Motor neuron (in vitro differentiated cells): ENCODE data around the gene PEX6. TPM values are rescaled to one million over a fixed set of nuclear protein-coding genes. Genes with fewer than 3 reads are reported as not detected.

Experiments
- ATAC-seq, 8 experiments: fragments of 200-7000 bp; cut with Tn5 transposase; replicated peaks in 6 of 8; 2 replicates each; pipeline ENCODE4 v1.8.0; 2021; ENCODE audit warnings: mild to moderate bottlenecking in 8 of 8, moderate library complexity in 8 of 8
- H3K27ac ChIP-seq, 2 donors: fragments of 250-450 bp; sonication (Bioruptor Pico); 2 replicates each; pipeline ENCODE4 v1.9.0; 2021; ENCODE audit warnings: antibody characterized with exemption in 2 of 2, mild to moderate bottlenecking in 2 of 2, moderate library complexity in 1 of 2
- H3K4me1 ChIP-seq, 2 donors: fragments of 250-450 bp; sonication (Bioruptor Pico); replicated peaks in 1 of 2; 2 replicates each; pipeline ENCODE4 v1.6.1; 2021; ENCODE audit warnings: antibody characterized with exemption in 2 of 2, mild to moderate bottlenecking in 2 of 2, moderate library complexity in 1 of 2
- H3K4me3 ChIP-seq, 5 donors: fragments of 250-450 bp; sonication (Bioruptor Pico); 2 replicates each; pipeline ENCODE4 v1.9.0; 2021; ENCODE audit warnings: antibody characterized with exemption in 5 of 5, mild to moderate bottlenecking in 5 of 5, moderate library complexity in 4 of 5
- WGBS, 10 experiments: fragments of 450-650 bp; shearing (Covaris generic); methylation state at CpG; one replicate each; pipeline ENCODE4 v1.0.0; 2022; 5-methylcytosine and 5-hydroxymethylcytosine counted together
- in situ Hi-C, 9 experiments: fragments of 400-800 bp; cut with MboI; loops; one replicate each; pipeline ENCODE4 v1.15.0; 2021; ENCODE audit warnings: low sequenced_read_pairs in 9 of 9, low pct_unique_long_range_greater_than_20kb in 2 of 9; ENCODE audit not compliant: unreplicated experiment in 9 of 9
- total RNA-seq, 8 experiments: library from RNA; unstranded; fragments of 300-600 nt; gene quantifications; 2 replicates each; pipeline versions ENCODE4 v1.2.3 to v1.2.4, GENCODE V29; 2022

PEX6 gene
- total RNA-seq, 8 experiments from 2014 or later = 8.6 to 24.3 (median 18.0) TPM

- H3K27ac ChIP-seq = peak overlapping the region in 1 of 2 donors; percentile 56
- peak in 7 of 8 experiments; percentile 57 to 95 (median 93) for ATAC-seq
Observed at GRCh38 chr6:42970871-42971612, 7.9 kb downstream of the PEX6 start.

GRCh38 chr6:42969934-42970333, 9.0 kb downstream of the PEX6 start:
- H3K27ac ChIP-seq = no peak overlapping the region
- 82 to 100% (median 100%) methylated on average over 1 to 2 of the region's 4 CpGs; no CpG with 5 or more reads in 4 of the 10 experiments for WGBS, 10 experiments
- ATAC-seq = no peak
- no peak overlapping the region for H3K4me3 ChIP-seq
- peaks cover 6 to 7% of the 10 kb centered on the region in 2 donors for H3K4me1 ChIP-seq
- in situ Hi-C loops = no loop called here

More at GRCh38 chr6:42970871-42971612, 7.9 kb downstream of the PEX6 start:
- Histone ChIP-seq H3K4me1 (peaks cover 6 to 7% of the 10 kb centered on the region in 2 donors), H3K4me3 (no peak overlapping the region)
- in situ Hi-C loops = no loop called here
- WGBS, 10 experiments = 0 to 100% (median 64%) methylated on average over 1 to 4 of the region's 4 CpGs; no CpG with 5 or more reads in 2 of the 10 experiments

DNA sequence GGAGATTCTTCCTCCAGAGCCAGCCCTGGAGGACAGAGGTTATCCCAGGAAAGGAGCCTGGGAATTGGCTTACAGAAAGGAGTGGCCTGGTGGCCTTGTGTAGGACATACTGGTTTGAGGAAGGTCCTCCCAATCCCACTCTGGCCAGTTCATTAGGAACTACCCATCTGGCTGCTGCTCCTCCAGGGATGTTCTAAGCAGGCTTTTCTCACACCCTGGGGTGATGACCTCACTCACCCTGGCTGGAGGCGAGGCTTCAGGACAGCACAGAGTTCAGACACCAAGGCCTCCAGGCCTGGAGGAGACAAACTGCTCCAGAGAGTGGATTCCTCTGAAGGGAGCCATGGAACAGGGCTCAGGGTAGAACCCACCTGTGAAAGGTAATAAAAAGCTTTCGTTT, 9.6 kb downstream of the PEX6 start:
- in situ Hi-C loops = no loop called here
- 94 to 100% methylated on average over 1 to 2 of the region's 2 CpGs; no CpG with 5 or more reads in 8 of the 10 experiments for WGBS, 10 experiments
- no peak for ATAC-seq
- Histone ChIP-seq H3K4me1 (peaks cover 6 to 7% of the 10 kb centered on the region in 2 donors), H3K27ac (no peak overlapping the region), H3K4me3 (no peak overlapping the region)

DNA sequence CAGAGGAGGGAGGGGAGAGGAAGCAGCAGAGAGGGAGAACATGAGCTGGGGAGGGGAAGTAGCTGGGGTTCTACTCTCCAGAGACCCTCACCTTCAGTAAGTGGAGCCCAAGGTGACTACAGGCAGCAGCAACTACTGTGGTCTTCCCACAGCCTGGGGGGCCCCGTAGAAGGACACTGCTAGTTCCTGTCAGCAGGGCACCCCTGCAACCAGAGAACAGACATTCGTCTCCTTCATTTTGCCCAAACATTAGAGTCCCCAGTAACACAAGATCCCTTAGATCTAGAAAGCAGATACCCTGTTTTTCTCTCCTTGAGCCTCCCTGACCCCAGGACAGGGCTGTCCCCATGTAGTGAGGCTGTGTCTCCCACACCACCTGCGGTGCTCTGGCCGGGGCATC, 10.2 kb downstream of the PEX6 start:
- Histone ChIP-seq H3K4me3 (no peak overlapping the region), H3K4me1 (peaks cover 6 to 7% of the 10 kb centered on the region in 2 donors), H3K27ac (no peak overlapping the region)
- in situ Hi-C loops = no loop called here
- WGBS, 10 experiments = 20 to 100% (median 50%) methylated on average over 1 to 2 of the region's 4 CpGs; no CpG with 5 or more reads in 4 of the 10 experiments
- ATAC-seq = no peak

DNA sequence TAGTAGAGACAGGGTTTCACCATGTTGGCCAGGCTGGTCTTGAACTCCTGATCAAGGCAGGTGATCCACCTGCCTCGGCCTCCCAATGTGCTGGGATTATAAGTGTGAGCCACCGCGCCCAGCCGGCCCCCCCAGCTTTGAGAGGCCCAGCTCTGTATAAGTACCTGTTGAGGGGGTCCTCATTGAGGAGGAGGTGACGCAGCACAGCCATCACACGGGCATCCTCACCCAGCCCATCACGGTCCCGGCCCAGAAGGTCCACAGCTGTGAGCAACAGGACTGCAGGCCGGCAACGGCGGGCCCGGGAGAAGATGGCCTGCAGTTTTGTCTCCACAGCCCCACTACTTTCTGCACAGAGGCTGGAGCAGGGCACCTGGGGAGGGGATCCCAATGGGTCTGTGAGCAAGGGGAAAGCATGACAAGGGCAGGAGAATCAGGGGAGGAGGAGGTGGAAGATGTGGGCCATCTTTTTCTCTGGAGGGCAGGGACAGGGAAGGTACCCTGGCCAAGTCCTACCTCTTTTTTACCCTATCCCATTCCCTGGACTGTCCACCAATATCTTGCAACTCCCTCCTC, 10.8 kb downstream of the PEX6 start:
- WGBS, 10 experiments = 80 to 100% (median 93%) methylated on average over 1 to 7 of the region's 12 CpGs; no CpG with 5 or more reads in 4 of the 10 experiments
- in situ Hi-C loops = no loop called here
- peaks cover 6 to 7% of the 10 kb centered on the region in 2 donors for H3K4me1 ChIP-seq
- no peak overlapping the region for H3K4me3 ChIP-seq
- no peak for ATAC-seq
- no peak overlapping the region for H3K27ac ChIP-seq

DNA sequence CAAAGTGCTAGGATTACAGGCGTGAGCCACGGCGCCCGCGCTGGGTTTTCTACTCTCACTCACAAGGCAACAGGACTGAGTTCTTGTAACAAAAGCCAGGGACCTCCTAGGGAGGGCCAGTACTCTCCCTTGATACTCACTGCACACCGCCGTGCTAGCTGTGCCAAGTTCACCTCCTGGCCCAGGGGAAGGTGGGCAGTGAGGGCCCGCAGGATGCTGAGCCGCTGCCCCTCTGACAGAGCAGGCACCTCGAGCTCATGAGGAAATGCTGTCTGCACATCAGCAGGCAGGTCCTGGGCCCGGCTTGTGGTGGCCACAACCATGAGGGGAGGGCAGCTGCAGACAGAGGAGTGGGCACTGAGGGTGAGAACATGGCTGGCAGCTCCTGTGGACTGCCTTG, 11.8 kb downstream of the PEX6 start:
- Histone ChIP-seq H3K4me3 (no peak overlapping the region), H3K27ac (no peak overlapping the region), H3K4me1 (peaks cover 6 to 7% of the 10 kb centered on the region in 2 donors)
- ATAC-seq = no peak
- in situ Hi-C loops = no loop called here
- 60 to 100% (median 93%) methylated on average over 1 to 10 of the region's 11 CpGs; no CpG with 5 or more reads in 4 of the 10 experiments for WGBS, 10 experiments

- in situ Hi-C loops = no loop called here
- no peak overlapping the region for H3K27ac ChIP-seq
- no peak for ATAC-seq
- no peak overlapping the region for H3K4me3 ChIP-seq
- 20 to 100% (median 83%) methylated on average over 1 to 7 of the region's 7 CpGs; no CpG with 5 or more reads in 3 of the 10 experiments for WGBS, 10 experiments
- H3K4me1 ChIP-seq = peaks cover 6 to 7% of the 10 kb centered on the region in 2 donors
Observed at GRCh38 chr6:42966571-42966970, 12.4 kb downstream of the PEX6 start.

- in situ Hi-C loops = no loop called here
- no peak overlapping the region for H3K27ac ChIP-seq
- ATAC-seq = peak in 3 of 8 experiments; percentile 6 to 63 (median 27)
- 80 to 100% (median 90%) methylated on average over 1 to 4 of the region's 9 CpGs; no CpG with 5 or more reads in 5 of the 10 experiments for WGBS, 10 experiments
- peaks cover 0 to 6% of the 10 kb centered on the region in 2 donors for H3K4me1 ChIP-seq
- no peak overlapping the region for H3K4me3 ChIP-seq
Observed at GRCh38 chr6:42963855-42964605, 15.0 kb downstream of the PEX6 start.

GRCh38 chr6:42963179-42963854, 15.7 kb downstream of the PEX6 start:
- ATAC-seq = no peak
- Histone ChIP-seq H3K27ac (no peak overlapping the region), H3K4me3 (no peak overlapping the region), H3K4me1 (peaks cover 0 to 6% of the 10 kb centered on the region in 2 donors)
- WGBS, 10 experiments = 80 to 100% (median 80%) methylated on average over 1 to 3 of the region's 12 CpGs; no CpG with 5 or more reads in 7 of the 10 experiments
- in situ Hi-C loops = no loop called here

GRCh38 chr6:42962502-42963178, 16.3 kb downstream of the PEX6 start:
- H3K27ac ChIP-seq = no peak overlapping the region
- no peak for ATAC-seq
- H3K4me3 ChIP-seq = no peak overlapping the region
- in situ Hi-C loops = no loop called here
- peaks cover 0 to 6% of the 10 kb centered on the region in 2 donors for H3K4me1 ChIP-seq
- WGBS, 10 experiments = 0 to 100% (median 75%) methylated on average over 1 to 4 of the region's 13 CpGs; no CpG with 5 or more reads in 3 of the 10 experiments

DNA sequence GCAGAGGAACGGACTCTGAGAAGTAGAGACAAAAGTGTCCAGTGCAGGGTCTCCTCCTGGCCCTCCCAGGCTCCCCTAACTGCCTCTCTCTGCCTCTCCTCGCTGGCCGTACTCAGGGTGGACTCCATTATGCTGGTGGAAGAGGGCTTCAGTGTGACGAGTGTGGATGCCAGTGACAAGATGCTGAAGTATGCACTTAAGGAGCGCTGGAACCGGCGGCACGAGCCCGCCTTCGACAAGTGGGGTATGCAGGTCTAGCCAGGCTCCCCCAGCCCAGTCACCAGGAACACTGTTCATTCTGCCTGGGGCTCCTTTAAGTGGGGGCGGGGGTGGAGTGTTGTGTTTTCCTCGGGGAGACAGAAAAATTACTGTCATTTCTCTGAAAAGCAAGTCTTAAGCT, 16.9 kb downstream of the PEX6 start:
- in situ Hi-C loops = no loop called here
- WGBS, 10 experiments = 60 to 100% (median 85%) methylated on average over 1 to 8 of the region's 12 CpGs; no CpG with 5 or more reads in 3 of the 10 experiments
- no peak overlapping the region for H3K4me3 ChIP-seq
- H3K4me1 ChIP-seq = peaks cover 0 to 6% of the 10 kb centered on the region in 2 donors
- no peak overlapping the region for H3K27ac ChIP-seq
- ATAC-seq = no peak

DNA sequence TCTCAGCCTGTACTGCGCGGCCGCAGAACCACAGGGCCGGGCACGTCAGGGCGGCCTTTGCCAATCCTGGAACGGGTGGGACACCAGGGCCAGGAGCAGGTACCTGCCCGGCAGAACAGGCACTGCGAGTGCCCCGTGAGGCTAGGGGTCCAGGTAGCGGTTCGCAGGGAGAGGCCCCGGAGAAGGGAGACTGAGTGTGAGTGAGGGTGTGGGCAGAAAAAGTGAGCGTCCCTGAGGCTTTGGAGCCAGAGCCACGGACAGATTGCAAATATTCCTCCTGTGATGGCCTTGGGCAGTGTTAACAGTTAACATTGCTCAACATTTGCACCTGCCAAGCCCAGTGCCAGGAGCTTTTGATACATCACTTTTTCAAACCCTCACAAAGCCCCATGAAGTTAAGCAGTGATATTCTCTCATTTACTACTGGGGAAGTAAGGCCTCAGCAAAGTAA, 17.9 kb downstream of the PEX6 start:
- Histone ChIP-seq H3K4me3 (peak overlapping the region; percentile 18 to 32 (median 21)), H3K27ac (no peak overlapping the region), H3K4me1 (peaks cover 0 to 6% of the 10 kb centered on the region in 2 donors)
- in situ Hi-C loops = no loop called here
- 11 to 80% (median 49%) methylated on average over 1 to 6 of the region's 15 CpGs; no CpG with 5 or more reads in 4 of the 10 experiments for WGBS, 10 experiments
- peak in 3 of 8 experiments; percentile 27 to 39 (median 36) for ATAC-seq
